HG02973 (cell line): Measurements from ENCODE around the gene PSMC5.
"Not testable (repeated sequence)": the region's sequence is repeated elsewhere in the genome, so short reads cannot be mapped to it uniquely, and the experiment has no call there.

ENCODE experiments used
- ATAC-seq: cut with Tn5 transposase; IDR thresholded peaks from one replicate; pipeline ENCODE4 v1.9.1; 2021; ENCODE audit warnings: moderate library complexity; ENCODE audit not compliant: unreplicated experiment

PSMC5 gene

GRCh38 chr17:63827002-63827800 lies at the start of gene PSMC5, which contains the start of gene FTSJ3:
Gene PSMC5, plus strand, starts transcription at chr17:63827431. Its CDS starts 60 bp downstream, at chr17:63827491.
Gene FTSJ3, minus strand, starts transcription at chr17:63827663. Its CDS starts 761 bp downstream, at chr17:63826902.
- ATAC-seq, result peak; percentile 82

GRCh38 chr17:63780507-63780906 lies 46.7 kb upstream of the PSMC5 start:
- no peak for ATAC-seq

GRCh38 chr17:63780928-63781327 lies 46.3 kb upstream of the PSMC5 start:
- no peak for ATAC-seq

- no peak for ATAC-seq
Observed at GRCh38 chr17:63783522-63783921, 43.7 kb upstream of the PSMC5 start.

GRCh38 chr17:63785556-63785955 lies 41.7 kb upstream of the PSMC5 start:
- no peak for ATAC-seq

GRCh38 chr17:63786117-63786516 lies 41.1 kb upstream of the PSMC5 start:
- ATAC-seq, result no peak

GRCh38 chr17:63786971-63787711 lies 40.1 kb upstream of the PSMC5 start:
- ATAC-seq, result no peak

- ATAC-seq, result no peak
Observed at GRCh38 chr17:63790057-63790456, 37.2 kb upstream of the PSMC5 start.

GRCh38 chr17:63792055-63792729 lies 35.0 kb upstream of the PSMC5 start:
- ATAC-seq, result no peak

GRCh38 chr17:63796375-63796774 lies 30.9 kb upstream of the PSMC5 start:
- ATAC-seq, result not testable (repeated sequence)

- no peak for ATAC-seq
Observed at GRCh38 chr17:63798572-63799106, 28.6 kb upstream of the PSMC5 start.

GRCh38 chr17:63800783-63801182 lies 26.4 kb upstream of the PSMC5 start:
- no peak for ATAC-seq

GRCh38 chr17:63804328-63804727 lies 22.9 kb upstream of the PSMC5 start:
- no peak for ATAC-seq

- ATAC-seq, result no peak
Observed at GRCh38 chr17:63805591-63805990, 21.6 kb upstream of the PSMC5 start.

GRCh38 chr17:63809970-63810369 lies 17.3 kb upstream of the PSMC5 start:
- ATAC-seq, result no peak

- ATAC-seq, result no peak
Observed at GRCh38 chr17:63816123-63816522, 11.1 kb upstream of the PSMC5 start.

- ATAC-seq, result no peak
Observed at GRCh38 chr17:63816669-63817068, 10.6 kb upstream of the PSMC5 start.

GRCh38 chr17:63817736-63818385 lies 9.4 kb upstream of the PSMC5 start:
- no peak for ATAC-seq

- no peak for ATAC-seq
Observed at GRCh38 chr17:63819131-63819530, 8.1 kb upstream of the PSMC5 start.

- no peak for ATAC-seq
Observed at GRCh38 chr17:63819585-63820537, 7.4 kb upstream of the PSMC5 start.
